CD14-positive monocyte (primary cell): ENCODE results near the gene ANKRD22. TPM values are rescaled to one million over a fixed set of nuclear protein-coding genes. Genes with fewer than 3 reads are reported as not detected.

Experiments
- DNase-seq, 3 donors: peaks; one replicate each; pipeline ENCODE4 v3.0.0-alpha.2; 2011 to 2022
- H2AFZ ChIP-seq: 2 replicates; pipeline ENCODE4 v1.6.0; 2012; ENCODE audit warnings: mild to moderate bottlenecking, low read depth, low read length, inconsistent platforms; ENCODE audit not compliant: insufficient read depth, poor library complexity, severe bottlenecking
- H3K27ac ChIP-seq, 2 donors: 1 replicate in 1 of 2; 2 replicates in 1 of 2; pipeline ENCODE4 v1.5.1; 2012 to 2013; ENCODE audit warnings: low read length in 2 of 2, control low read depth in 1 of 2, inconsistent platforms in 1 of 2, low read depth in 1 of 2, mild to moderate bottlenecking in 1 of 2
- H3K27me3 ChIP-seq, 2 donors: one replicate each; pipeline versions ENCODE4 v1.6.0 to v1.6.1; 2011 to 2013; ENCODE audit warnings: low read length in 2 of 2; ENCODE audit not compliant: control insufficient read depth in 2 of 2, insufficient read depth in 2 of 2
- H3K36me3 ChIP-seq, 2 donors: replicated peaks in 1 of 2; 1 replicate in 1 of 2; 2 replicates in 1 of 2; pipeline versions ENCODE4 v1.5.1 to v1.6.1; 2012 to 2013; ENCODE audit warnings: low read length in 2 of 2, control low read depth in 1 of 2, inconsistent platforms in 1 of 2, mild to moderate bottlenecking in 1 of 2; ENCODE audit not compliant: insufficient read depth in 2 of 2, control insufficient read depth in 1 of 2
- H3K4me1 ChIP-seq, 2 donors: 1 replicate in 1 of 2; 2 replicates in 1 of 2; pipeline versions ENCODE4 v1.5.1 to v1.6.1; 2012 to 2013; ENCODE audit warnings: low read length in 2 of 2, control low read depth in 1 of 2, inconsistent platforms in 1 of 2, mild to moderate bottlenecking in 1 of 2, moderate library complexity in 1 of 2; ENCODE audit not compliant: insufficient read depth in 2 of 2, control insufficient read depth in 1 of 2
- H3K4me2 ChIP-seq: replicated peaks from 2 replicates; pipeline ENCODE3; 2012; ENCODE audit warnings: low read length, moderate library complexity, mild to moderate bottlenecking; ENCODE audit not compliant: poor library complexity, severe bottlenecking; ENCODE audit errors: extremely low read depth
- H3K4me3 ChIP-seq, 3 experiments: fragments of 200-600 bp in 1 of 3; sonication (generic) in 1 of 3; replicated peaks in 1 of 3; 1 replicate in 2 of 3; 2 replicates in 1 of 3; pipeline ENCODE4 v1.5.1; 2011 to 2013; ENCODE audit warnings: low read length in 3 of 3, mild to moderate bottlenecking in 3 of 3, control low read depth in 2 of 3, low read depth in 2 of 3, inconsistent platforms in 1 of 3, moderate library complexity in 1 of 3
- H3K79me2 ChIP-seq: 2 replicates; pipeline ENCODE4 v1.6.0; 2012; ENCODE audit warnings: mild to moderate bottlenecking, control low read depth, inconsistent platforms, low read length, moderate library complexity; ENCODE audit not compliant: insufficient read depth
- H3K9ac ChIP-seq: 2 replicates; pipeline ENCODE4 v1.6.0; 2017; ENCODE audit warnings: low read length, mild to moderate bottlenecking; ENCODE audit not compliant: insufficient read depth, poor library complexity, severe bottlenecking
- H3K9me3 ChIP-seq, 2 donors: replicated peaks in 1 of 2; 1 replicate in 1 of 2; 2 replicates in 1 of 2; pipeline versions ENCODE4 v1.5.1 to v1.6.1; 2012 to 2013; ENCODE audit warnings: low read length in 2 of 2, control low read depth in 1 of 2; ENCODE audit not compliant: control insufficient read depth in 1 of 2, insufficient read depth in 1 of 2
- H4K20me1 ChIP-seq: 2 replicates; pipeline ENCODE4 v1.6.0; 2012; ENCODE audit warnings: mild to moderate bottlenecking, low read length, control low read depth, moderate library complexity; ENCODE audit not compliant: insufficient read depth
- H3K27ac Mint-ChIP-seq, 7 donors: one replicate each; pipeline ENCODE4 v1.8.0; 2020; ENCODE audit warnings: mild to moderate bottlenecking in 7 of 7, mixed read lengths in 7 of 7, moderate library complexity in 6 of 7, inconsistent platforms in 2 of 7
- H3K27me3 Mint-ChIP-seq, 3 donors: one replicate each; pipeline ENCODE4 v1.8.0; 2021 to 2022; ENCODE audit warnings: low read depth in 3 of 3, mild to moderate bottlenecking in 3 of 3, mixed read lengths in 3 of 3, moderate library complexity in 3 of 3, inconsistent platforms in 1 of 3
- H3K36me3 Mint-ChIP-seq, 2 donors: one replicate each; pipeline ENCODE4 v1.8.0; 2020; ENCODE audit warnings: mixed read lengths in 2 of 2, inconsistent platforms in 1 of 2, mild to moderate bottlenecking in 1 of 2
- H3K4me1 Mint-ChIP-seq: one replicate; pipeline ENCODE4 v1.8.0; 2020; ENCODE audit warnings: mild to moderate bottlenecking, mixed read lengths
- H3K4me3 Mint-ChIP-seq, 2 donors: one replicate each; pipeline ENCODE4 v1.8.0; 2020; ENCODE audit warnings: mild to moderate bottlenecking in 2 of 2, mixed read lengths in 2 of 2, moderate library complexity in 1 of 2
- H3K9me3 Mint-ChIP-seq, 7 donors: one replicate each; pipeline ENCODE4 v1.8.0; 2020 to 2022; ENCODE audit warnings: mixed read lengths in 7 of 7, mild to moderate bottlenecking in 6 of 7, moderate library complexity in 6 of 7, inconsistent platforms in 2 of 7
- CTCF ChIP-seq: fragments of 200-600 bp; IDR thresholded peaks from one replicate; pipeline ENCODE4 v1.8.0; 2022; ENCODE audit warnings: antibody characterized with exemption, mild to moderate bottlenecking
- WGBS: methylation state at CpG from one replicate; pipeline ENCODE4 v1.1.5; 2013; ENCODE audit warnings: missing lambda C conversion rate; ENCODE audit not compliant: insufficient coverage; 5-methylcytosine and 5-hydroxymethylcytosine counted together
- intact Hi-C, 2 donors: fragments of 100-400 bp; cut with micrococcal nuclease; formaldehyde crosslinking; loops; one replicate each; pipeline versions ENCODE4 v1.15.0 to v1.15.1; 2023
- polyA plus RNA-seq, 3 donors: library from polyadenylated mRNA; depleted of rRNA in 1 of 3; unstranded in 2 of 3; stranded (reverse) in 1 of 3; fragments of 300-500 nt in 2 of 3; fragments of >200 nt in 1 of 3; fragmentation: Illumina TruSeq in 2 of 3; gene quantifications; 1 replicate in 2 of 3; 2 replicates in 1 of 3; pipeline ENCODE4 v1.2.3, GENCODE V29; 2012 to 2021

ANKRD22 gene
- polyA plus RNA-seq, 3 donors: 2.7 to 3.5 (median 3.2) TPM

DNA sequence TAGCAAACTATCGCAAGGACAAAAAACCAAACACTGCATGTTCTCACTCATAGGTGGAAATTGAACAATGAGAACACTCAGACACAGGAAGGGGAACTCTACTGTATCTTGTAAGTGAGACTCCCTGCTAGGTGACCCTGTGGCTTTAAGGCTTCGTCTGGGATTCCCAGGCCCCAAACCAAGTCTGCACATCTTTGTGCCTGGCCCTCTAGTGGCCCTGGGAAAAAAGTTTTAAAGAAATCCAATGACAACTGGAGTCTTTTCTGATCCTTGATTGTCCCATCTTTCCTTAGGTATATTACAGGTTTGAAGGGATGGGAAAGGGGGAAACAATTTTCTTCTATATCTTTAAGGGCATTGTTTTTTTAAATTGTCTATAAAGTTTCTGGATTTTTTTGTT is 59.7 kb downstream of the ANKRD22 start:
- H3K4me1 ChIP-seq: peaks cover 34 to 37% of the 10 kb centered on the region in 2 donors
- H3K27me3 ChIP-seq: peaks cover 13 to 17% of the 10 kb centered on the region in 2 donors
- TF ChIP-seq CTCF: peak; percentile 43
- Mint-ChIP-seq H3K9me3 (peaks cover 0 to 3% (median 0%) of the 10 kb centered on the region in 7 donors), H3K4me3 (no peak overlapping the region), H3K36me3 (peaks cover 0 to 2% of the 10 kb centered on the region in 2 donors), H3K27me3 (peaks cover 16% of the 10 kb centered on the region in 3 donors), H3K4me1 (peaks cover 39% of the 10 kb centered on the region), H3K27ac (peak overlapping the region; percentile 90 to 97 (median 94))
- H3K9ac ChIP-seq: peak overlapping the region; percentile 51
- no CpG with 5 or more reads among the region's 2 CpGs for WGBS
- H3K79me2 ChIP-seq: no peaks in the 10 kb centered on the region
- H3K36me3 ChIP-seq: no peaks in the 10 kb centered on the region
- peak; percentile 29 to 64 (median 42) for DNase-seq
- H3K27ac ChIP-seq: peak overlapping the region; percentile 61 to 94
- intact Hi-C loops: loop anchor here (2.0 to 10.0 kb wide), 3 partner anchors 31 to 97 kb away; partner anchors contain the start of gene LIPN (in 1 of the 2)
- no peak overlapping the region for H2AFZ ChIP-seq
- H3K4me2 ChIP-seq: peak overlapping the region; percentile 61
- peak overlapping the region in 1 of 3 experiments; percentile 41 for H3K4me3 ChIP-seq
- no peaks in the 10 kb centered on the region for H4K20me1 ChIP-seq
- H3K9me3 ChIP-seq: no peaks in the 10 kb centered on the region

DNA sequence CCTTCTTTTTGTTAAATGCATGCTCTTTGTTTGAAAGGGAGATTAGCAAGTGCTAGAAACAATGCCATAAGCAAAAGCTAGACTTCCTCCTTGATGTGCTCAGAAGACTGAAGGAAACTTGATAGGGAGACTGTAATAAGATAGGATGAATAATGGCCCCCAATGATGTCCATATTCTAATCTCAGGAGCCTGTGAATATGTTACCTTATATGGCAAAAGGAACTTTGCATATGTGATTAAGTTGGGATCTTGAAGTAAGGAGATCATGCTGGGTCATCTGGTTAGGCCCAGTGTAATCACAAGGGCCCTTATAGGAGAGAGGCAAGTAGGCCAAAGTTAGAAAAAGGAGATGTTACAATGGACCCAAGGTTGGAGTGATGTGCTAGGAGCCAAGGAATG is 62.7 kb downstream of the ANKRD22 start:
- Histone ChIP-seq H3K79me2 (no peaks in the 10 kb centered on the region), H3K4me2 (no peak overlapping the region), H3K4me3 (no peak overlapping the region), H3K9me3 (no peaks in the 10 kb centered on the region), H3K27me3 (peaks cover 0 to 8% of the 10 kb centered on the region in 2 donors), H4K20me1 (no peaks in the 10 kb centered on the region), H3K4me1 (peaks cover 27 to 31% of the 10 kb centered on the region in 2 donors), H2AFZ (no peak overlapping the region), H3K36me3 (no peaks in the 10 kb centered on the region), H3K9ac (no peak overlapping the region), H3K27ac (no peak overlapping the region)
- no peaks in the 10 kb centered on the region for H3K9me3 Mint-ChIP-seq
- intact Hi-C loops: no loop called here
- no peak for DNase-seq
- TF ChIP-seq CTCF: no peak
- H3K36me3 Mint-ChIP-seq: peaks cover 0 to 3% of the 10 kb centered on the region in 2 donors
- H3K27me3 Mint-ChIP-seq: peaks cover 2 to 6% (median 2%) of the 10 kb centered on the region in 3 donors
- H3K27ac Mint-ChIP-seq: peak overlapping the region in 2 of 7 donors; percentile 43 to 50
- H3K4me1 Mint-ChIP-seq: peaks cover 30% of the 10 kb centered on the region
- no peak overlapping the region for H3K4me3 Mint-ChIP-seq
